ENCODE results near the gene HLF.

- TF ChIP-seq, protein P1, sequence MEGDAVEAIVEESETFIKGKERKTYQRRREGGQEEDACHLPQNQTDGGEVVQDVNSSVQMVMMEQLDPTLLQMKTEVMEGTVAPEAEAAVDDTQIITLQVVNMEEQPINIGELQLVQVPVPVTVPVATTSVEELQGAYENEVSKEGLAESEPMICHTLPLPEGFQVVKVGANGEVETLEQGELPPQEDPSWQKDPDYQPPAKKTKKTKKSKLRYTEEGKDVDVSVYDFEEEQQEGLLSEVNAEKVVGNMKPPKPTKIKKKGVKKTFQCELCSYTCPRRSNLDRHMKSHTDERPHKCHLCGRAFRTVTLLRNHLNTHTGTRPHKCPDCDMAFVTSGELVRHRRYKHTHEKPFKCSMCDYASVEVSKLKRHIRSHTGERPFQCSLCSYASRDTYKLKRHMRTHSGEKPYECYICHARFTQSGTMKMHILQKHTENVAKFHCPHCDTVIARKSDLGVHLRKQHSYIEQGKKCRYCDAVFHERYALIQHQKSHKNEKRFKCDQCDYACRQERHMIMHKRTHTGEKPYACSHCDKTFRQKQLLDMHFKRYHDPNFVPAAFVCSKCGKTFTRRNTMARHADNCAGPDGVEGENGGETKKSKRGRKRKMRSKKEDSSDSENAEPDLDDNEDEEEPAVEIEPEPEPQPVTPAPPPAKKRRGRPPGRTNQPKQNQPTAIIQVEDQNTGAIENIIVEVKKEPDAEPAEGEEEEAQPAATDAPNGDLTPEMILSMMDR (conservative IDR thresholded peaks at IDR 0.05), result no peak
- TF ChIP-seq EZH2 (IDR thresholded peaks at IDR 0.05; ENCODE audit: low read depth), result no peak
Measured at GRCh38 chr17:55319933-55320593, 55.3 kb downstream of the HLF start.

Data from PC-9 (cell line).